ENCODE data around the gene TSGA10. TPM values are rescaled to one million over a fixed set of nuclear protein-coding genes. Genes with fewer than 3 reads are reported as not detected.

The TSGA10 gene
- total RNA-seq, 1 experiment from 2014 or later: 11.6 TPM

DNA sequence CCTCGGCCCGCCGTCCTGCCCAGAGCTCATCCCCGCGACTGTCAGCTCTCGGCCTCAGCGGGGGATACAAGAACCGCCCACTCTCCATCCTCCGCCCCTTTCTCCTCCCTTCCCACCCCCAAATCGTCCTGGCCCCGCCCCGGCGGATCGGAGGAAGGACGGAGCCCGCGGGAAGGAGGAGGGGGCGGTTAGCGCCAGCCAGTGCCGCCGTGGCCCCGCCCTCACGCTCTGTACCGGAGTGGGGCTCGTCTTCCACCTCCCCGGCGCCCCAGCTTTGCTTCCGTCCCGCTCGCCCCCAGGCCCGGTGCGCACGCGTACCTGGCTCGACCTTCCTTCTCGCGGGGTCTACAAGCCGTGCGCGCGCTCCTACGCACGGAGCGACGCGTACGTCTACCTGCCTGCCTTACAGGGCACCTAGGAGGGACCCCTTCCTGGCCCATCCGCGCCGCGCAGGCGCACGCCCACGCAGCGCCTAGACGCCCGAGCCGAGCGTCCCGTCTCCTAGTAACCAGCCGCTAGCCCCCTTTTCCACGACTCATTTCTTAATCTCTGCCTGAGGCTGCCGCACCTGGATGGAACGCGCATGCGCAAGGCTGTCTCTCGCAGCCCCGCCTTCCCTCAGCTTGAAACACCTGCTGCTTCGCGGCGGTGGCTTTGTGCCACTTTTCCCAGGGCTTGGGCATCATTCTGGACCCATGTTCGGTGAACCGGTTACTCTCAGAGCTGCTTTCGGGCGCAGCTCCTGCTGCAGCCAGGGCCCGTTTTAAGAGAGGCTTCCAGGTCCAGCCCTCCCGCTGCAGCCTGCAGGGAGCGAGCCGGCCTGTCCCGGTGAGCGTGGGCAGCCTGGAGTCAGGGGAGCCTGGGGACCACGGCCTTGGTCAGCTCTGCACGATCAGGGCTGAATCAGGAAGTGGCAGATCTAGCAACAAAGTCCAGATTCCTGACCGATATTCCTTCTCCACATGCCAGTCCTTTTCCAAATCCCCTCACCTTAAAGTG, 13.3 kb downstream of the TSGA10 start, which contains the start of gene C2orf15:
C2orf15 (plus strand) TSS at position 598 of the 999 bp plus-strand sequence. CDS start 8,852 bp downstream, outside the sequence.
- DNase-seq (ENCODE audit: unreplicated experiment): peak; percentile 95

GRCh38 chr2:99140860-99141109, 14.0 kb downstream of the TSGA10 start:
- peak overlapping the region; percentile 92 for H3K27ac Mint-ChIP-seq (ENCODE audit: low read depth, unreplicated experiment)
- ChIA-PET POLR2A (interaction anchor here (0.5 to 4.6 kb wide), 28 partner anchors 8 to 1422 kb away, joined by 3 to 139 read pairs (median 4); partner anchors contain the start of genes EIF5B, LIPT1, MITD1 and MRPL30), CTCF (interaction anchor here (0.6 to 1.1 kb wide), 3 partner anchors 14 to 1114 kb away, joined by 3 to 4 read pairs (median 4); no protein-coding TSS in a partner anchor)
- DNase-seq (ENCODE audit: unreplicated experiment): no peak
- H3K4me1 Mint-ChIP-seq (ENCODE audit: insufficient read depth, unreplicated experiment): peaks cover 8% of the 10 kb centered on the region
- H3K27me3 Mint-ChIP-seq (ENCODE audit: insufficient read depth, unreplicated experiment): no peaks in the 10 kb centered on the region
- peak overlapping the region; percentile 99 for H3K4me3 Mint-ChIP-seq (ENCODE audit: unreplicated experiment)
- no peaks in the 10 kb centered on the region for H3K36me3 Mint-ChIP-seq (ENCODE audit: insufficient read depth, unreplicated experiment)
- intact Hi-C loops (cut with micrococcal nuclease): loop anchor here (1.0 kb wide), 1 partner anchor 15 kb away; no protein-coding TSS in a partner anchor
- no peak for TF ChIP-seq CTCF (IDR thresholded peaks at IDR 0.05; ENCODE audit: unreplicated experiment)
- BruUV-seq (replicated peaks): no TSS peak
- no peaks in the 10 kb centered on the region for H3K9me3 Mint-ChIP-seq (ENCODE audit: unreplicated experiment)

More for the DNA sequence above, 13.3 kb downstream of the TSGA10 start, which contains the start of gene C2orf15:
- H3K9me3 Mint-ChIP-seq (ENCODE audit: unreplicated experiment): no peaks in the 10 kb centered on the region
- TF ChIP-seq CTCF (IDR thresholded peaks at IDR 0.05; ENCODE audit: unreplicated experiment): no peak
- no TSS peak for BruUV-seq (replicated peaks)
- CTCF ChIA-PET: interaction anchor here (0.6 to 1.1 kb wide), 5 partner anchors 15 to 358 kb away, joined by 3 to 5 read pairs (median 3); no protein-coding TSS in a partner anchor
- H3K36me3 Mint-ChIP-seq (ENCODE audit: insufficient read depth, unreplicated experiment): no peaks in the 10 kb centered on the region
- peak within 1 kb of the TSS; percentile 92 for H3K27ac Mint-ChIP-seq (ENCODE audit: low read depth, unreplicated experiment)
- intact Hi-C loops (cut with micrococcal nuclease): loop anchor here (1.0 kb wide), 1 partner anchor 14 kb away; no protein-coding TSS in a partner anchor
- H3K4me1 Mint-ChIP-seq (ENCODE audit: insufficient read depth, unreplicated experiment): peaks cover 8% of the 10 kb centered on the region
- peak within 1 kb of the TSS; percentile 99 for H3K4me3 Mint-ChIP-seq (ENCODE audit: unreplicated experiment)
- POLR2A ChIA-PET: interaction anchor here (0.6 to 4.6 kb wide), 27 partner anchors 8 to 1421 kb away, joined by 3 to 139 read pairs (median 4); partner anchors contain the start of genes EIF5B, LIPT1, MITD1 and MRPL30
- H3K27me3 Mint-ChIP-seq (ENCODE audit: insufficient read depth, unreplicated experiment): no peaks in the 10 kb centered on the region

DNA sequence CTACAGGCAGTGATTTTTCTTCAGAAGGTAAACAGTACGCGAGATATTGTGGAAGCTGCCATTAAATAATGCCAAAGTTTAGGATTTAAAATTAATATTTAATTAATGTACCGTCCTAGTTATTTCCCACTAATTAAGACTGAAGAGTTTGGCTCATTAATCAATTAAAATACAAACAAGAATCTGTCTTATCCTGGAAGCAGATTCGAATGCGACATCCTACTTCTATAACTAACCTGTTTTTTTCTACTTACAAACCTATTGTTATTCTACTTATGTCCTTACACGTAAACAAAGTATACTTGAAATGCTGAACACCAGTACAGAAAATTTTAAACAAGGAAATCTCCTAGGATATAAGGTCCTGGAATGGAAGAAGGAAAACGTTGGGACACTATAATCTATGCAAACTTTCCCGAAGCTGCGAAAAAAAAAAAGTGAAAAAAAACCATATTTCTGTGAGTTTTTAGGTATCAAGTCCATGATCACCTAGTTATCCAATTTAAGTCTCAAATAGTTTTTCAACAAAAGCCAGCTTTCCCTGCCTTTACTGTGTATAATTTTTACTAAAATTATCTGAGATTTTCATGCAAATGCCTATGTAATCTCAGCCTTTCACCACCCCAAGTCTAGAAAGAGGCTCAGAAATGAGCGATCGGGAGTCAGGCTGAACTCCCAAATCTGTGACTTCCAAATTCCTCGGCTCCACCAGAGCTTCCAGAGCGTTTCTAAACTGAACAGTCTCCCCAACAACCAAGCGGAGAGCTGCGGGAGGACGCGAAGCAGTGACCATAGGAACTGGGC, 14.5 kb downstream of the TSGA10 start:
- intact Hi-C loops (cut with micrococcal nuclease): no loop called here
- no peaks in the 10 kb centered on the region for H3K36me3 Mint-ChIP-seq (ENCODE audit: insufficient read depth, unreplicated experiment)
- H3K4me3 Mint-ChIP-seq (ENCODE audit: unreplicated experiment): peak overlapping the region; percentile 99
- DNase-seq (ENCODE audit: unreplicated experiment): peak; percentile 47
- no peaks in the 10 kb centered on the region for H3K9me3 Mint-ChIP-seq (ENCODE audit: unreplicated experiment)
- POLR2A ChIA-PET: interaction anchor here (0.5 to 4.6 kb wide), 29 partner anchors 8 to 1423 kb away, joined by 3 to 139 read pairs (median 4); partner anchors contain the start of genes EIF5B, LIPT1, MITD1 and MRPL30
- BruUV-seq (replicated peaks): TSS peak; percentile 38
- peak overlapping the region; percentile 92 for H3K27ac Mint-ChIP-seq (ENCODE audit: low read depth, unreplicated experiment)
- CTCF ChIA-PET: interaction anchor here (0.7 to 1.1 kb wide), 2 partner anchors 14 to 1115 kb away, joined by 3 to 4 read pairs; no protein-coding TSS in a partner anchor
- no peaks in the 10 kb centered on the region for H3K27me3 Mint-ChIP-seq (ENCODE audit: insufficient read depth, unreplicated experiment)
- H3K4me1 Mint-ChIP-seq (ENCODE audit: insufficient read depth, unreplicated experiment): peaks cover 8% of the 10 kb centered on the region
- no peak for TF ChIP-seq CTCF (IDR thresholded peaks at IDR 0.05; ENCODE audit: unreplicated experiment)
